Heart left ventricle (tissue), 13 donors: ENCODE measurements around the gene TBC1D1.

ENCODE experiments used
- POLR2A ChIP-seq, 2 donors: fragments of 450-650 bp; IDR thresholded peaks; one replicate each; pipeline ENCODE4 v1.6.1; 2017; ENCODE audit warnings: antibody characterized with exemption in 2 of 2, mild to moderate bottlenecking in 2 of 2, moderate library complexity in 2 of 2
- TF ChIP-seq, protein P1 (sequence below), 12 donors: fragments of 200-600 bp; sonication (generic) in 4 of 12; IDR thresholded peaks; one replicate each; pipeline versions ENCODE4 v1.5.0 to v1.8.0; 2018 to 2022; ENCODE audit warnings: antibody characterized with exemption in 12 of 12, mild to moderate bottlenecking in 5 of 12
- donor health status: ischemic (EF 13 %, LVEDD 7.1; RV severe dilation, severe dysfunction).
- donor health status: DM: no; HTN: yes; CAD: no.
- donor health status: DM: no; HTN: no; CAD: no.
- donor health status: ischemic (EF 25% LVEDD 6.9; RV normal size, moderate dysfunction).
- donor health status: ischemic (EF 25% LVEDD 5.7; RV mildly dilated, moderate dysfunction).
- donor health status: ischemic (EF 35%, LVEDD 5.7; RV mildly dilated, moderate dysfunction).
- donor health status: nonischemic (EF 11% LVEDD 7.7; RV severe dilation, severe dysfunction).
- donor health status: DM: yes; HTN: yes; CAD: no.
- donor health status: PGD.
- donor health status: ischemic (EF 29% LVEDD 5.4; RV normal size, mild dysfunction).
- donor health status: nonischemic (EF 23%, LVEDD 6.1; RV moderate dilation, normal function).

DNA sequence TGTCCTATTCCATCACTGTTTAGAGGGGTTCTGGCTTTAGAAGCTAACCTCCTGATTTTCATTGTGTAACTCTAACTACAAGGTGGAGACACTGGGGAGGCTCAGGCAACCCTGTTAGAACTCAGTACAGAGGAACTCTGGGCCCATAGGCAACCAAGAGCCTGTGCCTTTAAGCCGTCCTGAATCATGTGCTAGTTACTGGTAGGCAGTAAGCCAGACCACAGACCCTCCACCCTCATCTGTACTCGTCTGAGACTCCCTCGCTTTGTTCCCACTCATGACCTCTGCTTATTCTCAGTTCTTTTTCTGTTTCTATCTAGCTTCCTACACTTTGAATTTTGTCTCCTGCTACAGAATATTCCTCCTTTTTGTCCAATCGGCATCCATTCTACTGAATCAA, 31.4 kb downstream of the TBC1D1 start:
- TF ChIP-seq, protein P1, sequence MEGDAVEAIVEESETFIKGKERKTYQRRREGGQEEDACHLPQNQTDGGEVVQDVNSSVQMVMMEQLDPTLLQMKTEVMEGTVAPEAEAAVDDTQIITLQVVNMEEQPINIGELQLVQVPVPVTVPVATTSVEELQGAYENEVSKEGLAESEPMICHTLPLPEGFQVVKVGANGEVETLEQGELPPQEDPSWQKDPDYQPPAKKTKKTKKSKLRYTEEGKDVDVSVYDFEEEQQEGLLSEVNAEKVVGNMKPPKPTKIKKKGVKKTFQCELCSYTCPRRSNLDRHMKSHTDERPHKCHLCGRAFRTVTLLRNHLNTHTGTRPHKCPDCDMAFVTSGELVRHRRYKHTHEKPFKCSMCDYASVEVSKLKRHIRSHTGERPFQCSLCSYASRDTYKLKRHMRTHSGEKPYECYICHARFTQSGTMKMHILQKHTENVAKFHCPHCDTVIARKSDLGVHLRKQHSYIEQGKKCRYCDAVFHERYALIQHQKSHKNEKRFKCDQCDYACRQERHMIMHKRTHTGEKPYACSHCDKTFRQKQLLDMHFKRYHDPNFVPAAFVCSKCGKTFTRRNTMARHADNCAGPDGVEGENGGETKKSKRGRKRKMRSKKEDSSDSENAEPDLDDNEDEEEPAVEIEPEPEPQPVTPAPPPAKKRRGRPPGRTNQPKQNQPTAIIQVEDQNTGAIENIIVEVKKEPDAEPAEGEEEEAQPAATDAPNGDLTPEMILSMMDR (IDR thresholded peaks at IDR 0.05) = no peak
- TF ChIP-seq POLR2A (IDR thresholded peaks at IDR 0.05) = no peak
